ENCODE data around the gene CFAP20DC. TPM values are rescaled to one million over a fixed set of nuclear protein-coding genes. Genes with fewer than 3 reads are reported as not detected.

The CFAP20DC gene
- total and polyA plus RNA-seq, 8 donors = 1.2 to 7.7 (median 5.4) TPM

- no peak for DNase-seq
- H3K36me3 ChIP-seq = no peaks in the 10 kb centered on the region
- H3K4me3 ChIP-seq = no peak overlapping the region
- H3K9me3 ChIP-seq = no peaks in the 10 kb centered on the region
- no peak overlapping the region for H3K27ac ChIP-seq
- no peak for TF ChIP-seq CTCF (IDR thresholded peaks at IDR 0.05)
- no peaks in the 10 kb centered on the region for H3K27me3 ChIP-seq
- intact Hi-C loops (cut with DNase I) = no loop called here
- no peak for ATAC-seq
- H3K4me1 ChIP-seq = no peaks in the 10 kb centered on the region
Observed at GRCh38 chr3:59043391-59043790, 6.4 kb downstream of the CFAP20DC start.

- Histone ChIP-seq H3K36me3 (no peaks in the 10 kb centered on the region), H3K4me1 (no peaks in the 10 kb centered on the region), H3K4me3 (no peak overlapping the region), H3K27me3 (no peaks in the 10 kb centered on the region), H3K27ac (no peak overlapping the region), H3K9me3 (no peaks in the 10 kb centered on the region)
- intact Hi-C loops (cut with DNase I) = no loop called here
- no peak for TF ChIP-seq CTCF (IDR thresholded peaks at IDR 0.05)
- DNase-seq (no peak), ATAC-seq (no peak)
Observed at GRCh38 chr3:59040902-59041301, 8.9 kb downstream of the CFAP20DC start.

GRCh38 chr3:59027607-59028006 is 22.2 kb downstream of the CFAP20DC start:
- TF ChIP-seq CTCF (IDR thresholded peaks at IDR 0.05) = no peak

GRCh38 chr3:59023612-59024011 is 26.2 kb downstream of the CFAP20DC start:
- Histone ChIP-seq H3K4me3 (no peak overlapping the region), H3K36me3 (no peaks in the 10 kb centered on the region), H3K9me3 (no peaks in the 10 kb centered on the region), H3K27ac (no peak overlapping the region), H3K4me1 (no peaks in the 10 kb centered on the region), H3K27me3 (no peaks in the 10 kb centered on the region)
- no peak for DNase-seq
- TF ChIP-seq CTCF (IDR thresholded peaks at IDR 0.05) = no peak
- intact Hi-C loops (cut with DNase I) = no loop called here
- ATAC-seq = no peak

More at GRCh38 chr3:59027607-59028006, 22.2 kb downstream of the CFAP20DC start:
- no peaks in the 10 kb centered on the region for H3K9me3 ChIP-seq
- intact Hi-C loops (cut with DNase I) = no loop called here
- no peaks in the 10 kb centered on the region for H3K36me3 ChIP-seq
- no peak for ATAC-seq
- H3K27ac ChIP-seq = no peak overlapping the region
- DNase-seq = no peak
- no peaks in the 10 kb centered on the region for H3K4me1 ChIP-seq
- H3K27me3 ChIP-seq = no peaks in the 10 kb centered on the region
- no peak overlapping the region for H3K4me3 ChIP-seq

GRCh38 chr3:59017617-59017984 is 32.2 kb downstream of the CFAP20DC start:
- H3K4me3 ChIP-seq = no peak overlapping the region
- TF ChIP-seq CTCF (IDR thresholded peaks at IDR 0.05) = no peak
- no peaks in the 10 kb centered on the region for H3K9me3 ChIP-seq
- ATAC-seq = no peak
- no peaks in the 10 kb centered on the region for H3K4me1 ChIP-seq
- no peaks in the 10 kb centered on the region for H3K36me3 ChIP-seq
- no peak overlapping the region for H3K27ac ChIP-seq
- no peak for DNase-seq
- no peaks in the 10 kb centered on the region for H3K27me3 ChIP-seq
- intact Hi-C loops (cut with DNase I) = no loop called here

Measured in left lung (tissue), 10 donors.